Stomach (tissue), 9 donors: ENCODE results near the gene ASPRV1. TPM values are rescaled to one million over a fixed set of nuclear protein-coding genes. Genes with fewer than 3 reads are reported as not detected.

Source experiments
- DNase-seq, 2 donors: peaks; one replicate each; pipeline versions ENCODE4 v3.0.0 to v3.0.0-alpha.2; 2013 to 2019
- H3K27ac ChIP-seq, 5 donors: fragments of 200-600 bp in 4 of 5; sonication (generic) in 4 of 5; one replicate each; pipeline ENCODE4 v1.5.1; 2013 to 2019; ENCODE audit warnings: mild to moderate bottlenecking in 1 of 5, moderate library complexity in 1 of 5
- H3K27me3 ChIP-seq, 3 donors: fragments of 200-600 bp; sonication (generic); one replicate each; pipeline ENCODE4 v1.5.1; 2017 to 2019; ENCODE audit warnings: mixed run types in 1 of 3
- H3K36me3 ChIP-seq, 4 donors: fragments of 200-600 bp; sonication (generic); 1 replicate in 3 of 4; 2 replicates in 1 of 4; pipeline ENCODE4 v1.5.1; 2016 to 2019
- H3K4me1 ChIP-seq, 4 donors: fragments of 200-600 bp; sonication (generic); one replicate each; pipeline ENCODE4 v1.5.1; 2016 to 2019
- H3K4me3 ChIP-seq, 4 donors: fragments of 200-600 bp; sonication (generic) in 3 of 4; one replicate each; pipeline ENCODE4 v1.5.1; 2016 to 2019; ENCODE audit warnings: mild to moderate bottlenecking in 1 of 4
- H3K9me3 ChIP-seq, 4 donors: fragments of 200-600 bp; sonication (generic); one replicate each; pipeline ENCODE4 v1.5.1; 2016 to 2019
- EP300 ChIP-seq: sonication (generic); formaldehyde crosslinking; IDR thresholded peaks from one replicate; pipeline ENCODE4 v1.6.1; 2017; ENCODE audit warnings: antibody characterized with exemption
- POLR2A ChIP-seq, 4 donors: fragments of 450-650 bp; IDR thresholded peaks; one replicate each; pipeline ENCODE4 v1.6.1; 2016; ENCODE audit warnings: antibody characterized with exemption in 4 of 4, control low read depth in 2 of 4, mild to moderate bottlenecking in 1 of 4, moderate library complexity in 1 of 4
- POLR2AphosphoS5 ChIP-seq, 3 donors: sonication (generic); formaldehyde crosslinking; IDR thresholded peaks; one replicate each; pipeline ENCODE4 v1.6.1; 2016; ENCODE audit warnings: antibody characterized with exemption in 3 of 3
- WGBS, 5 donors: extraction: QIAGEN DNeasy Blood & Tissue Kit in 3 of 5; methylation state at CpG; one replicate each; pipeline versions ENCODE4 v1.1.5 to v1.1.7; 2013 to 2018; 5-methylcytosine and 5-hydroxymethylcytosine counted together
- intact Hi-C: fragments of 100-400 bp; cut with DNase I; formaldehyde crosslinking; loops from one replicate; pipeline ENCODE4 v1.15.1; 2023; ENCODE audit warnings: low total_unique reads
- polyA plus RNA-seq, 3 donors: library from polyadenylated mRNA; stranded (reverse); fragments of 200-250 nt; gene quantifications; one replicate each; pipeline ENCODE4 v1.2.3, GENCODE V29; 2013
- total RNA-seq, 5 donors: library from RNA; depleted of rRNA; stranded (reverse); fragments of >200 nt; gene quantifications; one replicate each; pipeline versions ENCODE4 v1.1.0 to v1.2.3, GENCODE V29; 2014 to 2016
- TF ChIP-seq, protein P1 (sequence below), 7 experiments: fragments of 450-650 bp in 4 of 7; fragments of 200-600 bp in 3 of 7; sonication (generic) in 3 of 7; IDR thresholded peaks; one replicate each; pipeline ENCODE4 v1.5.1; 2016 to 2019; ENCODE audit warnings: antibody characterized with exemption in 7 of 7, control low read depth in 2 of 7, mild to moderate bottlenecking in 1 of 7
- donor health status: healthy with polysubstance abuse.
- donor health status: Bipolar disorder and iron deficiency.
- donor health status: healthy.

ASPRV1 gene
- total and polyA plus RNA-seq, 8 donors = 0.44 to 6.4 (median 1.5) TPM; not detected in 2

GRCh38 chr2:69959425-69959824, 2.0 kb downstream of the ASPRV1 start:
- Histone ChIP-seq H3K9me3 (no peaks in the 10 kb centered on the region), H3K27ac (no peak overlapping the region), H3K36me3 (peaks cover 0 to 5% (median 0%) of the 10 kb centered on the region in 4 donors), H3K4me1 (peaks cover 0 to 9% (median 6%) of the 10 kb centered on the region in 4 donors), H3K27me3 (no peaks in the 10 kb centered on the region), H3K4me3 (no peak overlapping the region)
- WGBS, 5 donors = 85 to 91% (median 85%) methylated on average over 5 of the region's 5 CpGs
- TF ChIP-seq EP300 (no peak), POLR2A (IDR thresholded peaks at IDR 0.05) (no peak), POLR2AphosphoS5 (IDR thresholded peaks at IDR 0.05) (no peak)
- TF ChIP-seq, protein P1, sequence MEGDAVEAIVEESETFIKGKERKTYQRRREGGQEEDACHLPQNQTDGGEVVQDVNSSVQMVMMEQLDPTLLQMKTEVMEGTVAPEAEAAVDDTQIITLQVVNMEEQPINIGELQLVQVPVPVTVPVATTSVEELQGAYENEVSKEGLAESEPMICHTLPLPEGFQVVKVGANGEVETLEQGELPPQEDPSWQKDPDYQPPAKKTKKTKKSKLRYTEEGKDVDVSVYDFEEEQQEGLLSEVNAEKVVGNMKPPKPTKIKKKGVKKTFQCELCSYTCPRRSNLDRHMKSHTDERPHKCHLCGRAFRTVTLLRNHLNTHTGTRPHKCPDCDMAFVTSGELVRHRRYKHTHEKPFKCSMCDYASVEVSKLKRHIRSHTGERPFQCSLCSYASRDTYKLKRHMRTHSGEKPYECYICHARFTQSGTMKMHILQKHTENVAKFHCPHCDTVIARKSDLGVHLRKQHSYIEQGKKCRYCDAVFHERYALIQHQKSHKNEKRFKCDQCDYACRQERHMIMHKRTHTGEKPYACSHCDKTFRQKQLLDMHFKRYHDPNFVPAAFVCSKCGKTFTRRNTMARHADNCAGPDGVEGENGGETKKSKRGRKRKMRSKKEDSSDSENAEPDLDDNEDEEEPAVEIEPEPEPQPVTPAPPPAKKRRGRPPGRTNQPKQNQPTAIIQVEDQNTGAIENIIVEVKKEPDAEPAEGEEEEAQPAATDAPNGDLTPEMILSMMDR (IDR thresholded peaks at IDR 0.05) = no peak
- intact Hi-C loops = no loop called here
- DNase-seq = no peak

GRCh38 chr2:69958480-69958879, 3.0 kb downstream of the ASPRV1 start:
- H3K4me3 ChIP-seq = no peak overlapping the region
- no peak overlapping the region for H3K27ac ChIP-seq
- no peaks in the 10 kb centered on the region for H3K27me3 ChIP-seq
- peak in 1 of 2 donors; percentile 5 for DNase-seq
- intact Hi-C loops = no loop called here
- no peaks in the 10 kb centered on the region for H3K4me1 ChIP-seq
- H3K36me3 ChIP-seq = peaks cover 0 to 5% (median 0%) of the 10 kb centered on the region in 4 donors
- TF ChIP-seq, protein P1 (IDR thresholded peaks at IDR 0.05) = no peak
- TF ChIP-seq POLR2AphosphoS5 (IDR thresholded peaks at IDR 0.05) = no peak
- no peak for TF ChIP-seq POLR2A (IDR thresholded peaks at IDR 0.05)
- TF ChIP-seq EP300 = no peak
- WGBS, 5 donors = 63 to 71% (median 67%) methylated on average over 6 of the region's 6 CpGs
- no peaks in the 10 kb centered on the region for H3K9me3 ChIP-seq

DNA sequence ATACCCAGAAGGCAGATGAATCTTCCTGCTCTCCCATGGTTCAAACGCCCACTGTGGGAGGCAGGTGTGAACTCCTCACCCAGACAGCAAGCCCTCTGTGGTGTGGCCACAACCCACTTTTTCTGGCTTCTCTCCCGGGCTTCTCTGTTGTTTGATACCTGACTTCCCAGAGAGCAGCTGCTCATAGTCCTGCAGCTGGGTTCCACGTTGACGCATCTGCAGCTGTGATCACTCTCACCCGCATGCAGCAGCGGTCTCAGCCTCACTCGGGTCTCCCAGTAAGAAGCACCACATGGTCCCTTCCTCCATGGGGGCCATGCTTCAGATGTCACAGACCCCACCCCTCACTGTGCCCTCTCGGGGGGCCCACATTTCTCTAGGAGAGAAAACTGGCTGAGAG, 3.5 kb downstream of the ASPRV1 start:
- H3K9me3 ChIP-seq = no peaks in the 10 kb centered on the region
- WGBS, 5 donors = 37 to 62% (median 49%) methylated on average over 8 of the region's 8 CpGs
- peak in 1 of 2 donors; percentile 25 for DNase-seq
- no peaks in the 10 kb centered on the region for H3K4me1 ChIP-seq
- H3K27me3 ChIP-seq = no peaks in the 10 kb centered on the region
- no peak overlapping the region for H3K4me3 ChIP-seq
- peaks cover 0 to 3% (median 0%) of the 10 kb centered on the region in 4 donors for H3K36me3 ChIP-seq
- intact Hi-C loops = no loop called here
- no peak for TF ChIP-seq POLR2A (IDR thresholded peaks at IDR 0.05)
- no peak for TF ChIP-seq EP300
- no peak for TF ChIP-seq POLR2AphosphoS5 (IDR thresholded peaks at IDR 0.05)
- TF ChIP-seq, protein P1 (IDR thresholded peaks at IDR 0.05) = no peak
- no peak overlapping the region for H3K27ac ChIP-seq

DNA sequence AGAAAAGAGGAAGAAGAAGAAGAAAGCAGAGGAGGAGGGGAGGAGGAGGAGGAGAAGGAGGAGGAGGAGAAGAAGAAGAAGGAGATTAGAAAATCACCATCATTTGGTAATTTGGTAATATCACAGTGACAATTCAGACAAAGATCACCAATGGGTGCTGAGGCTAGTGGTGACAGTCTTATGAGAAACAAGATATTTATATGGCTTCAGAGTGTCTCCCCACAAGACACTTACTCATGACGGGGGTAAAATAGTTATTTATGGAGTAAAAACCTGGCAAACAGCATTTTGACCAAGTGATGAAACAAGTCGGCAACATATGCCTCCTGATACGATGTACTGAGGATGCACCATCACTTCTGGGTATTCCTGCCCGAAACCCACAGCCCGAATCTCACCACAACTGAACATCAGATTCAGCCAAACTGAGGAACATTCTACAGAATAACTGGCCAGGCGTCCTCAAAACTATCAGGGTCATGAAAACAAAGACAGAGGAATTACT, 4.9 kb downstream of the ASPRV1 start:
- WGBS, 5 donors = 87 to 95% (median 92%) methylated on average over 6 of the region's 6 CpGs

More for the DNA sequence above, 4.9 kb downstream of the ASPRV1 start:
- no peak for DNase-seq
- Histone ChIP-seq H3K9me3 (no peaks in the 10 kb centered on the region), H3K27ac (no peak overlapping the region), H3K4me1 (no peaks in the 10 kb centered on the region), H3K27me3 (no peaks in the 10 kb centered on the region), H3K4me3 (no peak overlapping the region), H3K36me3 (no peaks in the 10 kb centered on the region)
- intact Hi-C loops = no loop called here
- TF ChIP-seq POLR2A (IDR thresholded peaks at IDR 0.05) (no peak), EP300 (no peak), POLR2AphosphoS5 (IDR thresholded peaks at IDR 0.05) (no peak)
- TF ChIP-seq, protein P1 (IDR thresholded peaks at IDR 0.05) = no peak
